Trophoblast cell (in vitro differentiated cells and primary cell): ENCODE data around the gene FCHO1.

Experiments
- DNase-seq, 2 donors: peaks; one replicate each; pipeline ENCODE4 v3.0.0-alpha.2; 2016
- H2AFZ ChIP-seq: 2 replicates; pipeline ENCODE4 v1.6.1; 2013; ENCODE audit warnings: low read length, moderate library complexity, mild to moderate bottlenecking; ENCODE audit not compliant: insufficient read depth, poor library complexity
- H2AK5ac ChIP-seq: 2 replicates; pipeline ENCODE4 v1.6.1; 2013; ENCODE audit warnings: mild to moderate bottlenecking, low read length
- H2BK120ac ChIP-seq: 2 replicates; pipeline ENCODE4 v1.6.1; 2013; ENCODE audit warnings: low read length, mild to moderate bottlenecking, moderate library complexity; ENCODE audit not compliant: insufficient read depth, poor library complexity
- H2BK12ac ChIP-seq: 2 replicates; pipeline ENCODE4 v1.6.1; 2013; ENCODE audit warnings: mild to moderate bottlenecking, low read length, moderate library complexity
- H2BK5ac ChIP-seq: 2 replicates; pipeline ENCODE4 v1.6.1; 2013; ENCODE audit warnings: low read length, low read depth, moderate library complexity, mild to moderate bottlenecking; ENCODE audit not compliant: poor library complexity
- H3K14ac ChIP-seq: 2 replicates; pipeline ENCODE4 v1.6.1; 2013; ENCODE audit warnings: mild to moderate bottlenecking, low read length
- H3K18ac ChIP-seq: 2 replicates; pipeline ENCODE4 v1.6.1; 2013; ENCODE audit warnings: mild to moderate bottlenecking, low read length
- H3K23ac ChIP-seq: 2 replicates; pipeline ENCODE4 v1.6.1; 2013; ENCODE audit warnings: low read length
- H3K27ac ChIP-seq: 2 replicates; pipeline ENCODE4 v1.5.1; 2013; ENCODE audit warnings: low read depth, mild to moderate bottlenecking, inconsistent platforms, low read length, moderate library complexity
- H3K27me3 ChIP-seq: 2 replicates; pipeline ENCODE4 v1.6.1; 2013; ENCODE audit warnings: inconsistent platforms, mild to moderate bottlenecking, low read length, moderate library complexity; ENCODE audit not compliant: insufficient read depth
- H3K36me3 ChIP-seq, 2 experiments: 1 replicate in 1 of 2; 2 replicates in 1 of 2; pipeline ENCODE4 v1.6.1; 2013; ENCODE audit warnings: low read length in 2 of 2, mild to moderate bottlenecking in 2 of 2, moderate library complexity in 1 of 2; ENCODE audit not compliant: insufficient read depth in 2 of 2, control insufficient read depth in 1 of 2
- H3K4ac ChIP-seq: 2 replicates; pipeline ENCODE4 v1.6.1; 2013; ENCODE audit warnings: low read depth, mild to moderate bottlenecking, low read length, moderate library complexity
- H3K4me1 ChIP-seq, 2 experiments: 1 replicate in 1 of 2; 2 replicates in 1 of 2; pipeline ENCODE4 v1.6.1; 2013; ENCODE audit warnings: low read length in 2 of 2, mild to moderate bottlenecking in 2 of 2, moderate library complexity in 1 of 2; ENCODE audit not compliant: insufficient read depth in 2 of 2, control insufficient read depth in 1 of 2
- H3K4me2 ChIP-seq: 2 replicates; pipeline ENCODE4 v1.6.1; 2013; ENCODE audit warnings: inconsistent platforms, mild to moderate bottlenecking, low read length, moderate library complexity
- H3K4me3 ChIP-seq: 2 replicates; pipeline ENCODE4 v1.5.1; 2013; ENCODE audit warnings: mild to moderate bottlenecking, low read depth, low read length, inconsistent platforms
- H3K79me1 ChIP-seq: one replicate; pipeline ENCODE4 v1.6.1; 2013; ENCODE audit warnings: low read length
- H3K79me2 ChIP-seq: 2 replicates; pipeline ENCODE4 v1.6.1; 2013; ENCODE audit warnings: low read length, mild to moderate bottlenecking; ENCODE audit not compliant: control insufficient read depth, insufficient read depth, poor library complexity
- H3K9ac ChIP-seq: 2 replicates; pipeline ENCODE4 v1.6.1; 2013; ENCODE audit warnings: mild to moderate bottlenecking, low read length
- H3K9me3 ChIP-seq: 2 replicates; pipeline ENCODE4 v1.6.1; 2013; ENCODE audit warnings: low read depth, mild to moderate bottlenecking, control low read depth, inconsistent platforms, low read length; ENCODE audit not compliant: insufficient read depth
- H4K12ac ChIP-seq: 2 replicates; pipeline ENCODE4 v1.6.1; 2013; ENCODE audit warnings: low read depth, mild to moderate bottlenecking, low read length, moderate library complexity
- H4K8ac ChIP-seq: 2 replicates; pipeline ENCODE4 v1.6.1; 2013; ENCODE audit warnings: low read depth, mild to moderate bottlenecking, low read length, moderate library complexity
- H4K91ac ChIP-seq: one replicate; pipeline ENCODE4 v1.6.1; 2013; ENCODE audit warnings: low read depth, mild to moderate bottlenecking, low read length, moderate library complexity
- WGBS: extraction: QIAGEN DNeasy Blood & Tissue Kit; methylation state at CpG from one replicate; pipeline ENCODE4 v1.1.7; 2013; ENCODE audit warnings: missing lambda C conversion rate; ENCODE audit not compliant: insufficient read length, insufficient coverage; ENCODE audit errors: extremely low coverage; 5-methylcytosine and 5-hydroxymethylcytosine counted together

The FCHO1 gene

GRCh38 chr19:17762505-17763229, 11.4 kb downstream of the FCHO1 start:
- no peak overlapping the region for H4K91ac ChIP-seq
- no CpG with 5 or more reads among the region's 17 CpGs for WGBS
- H2BK5ac ChIP-seq = no peak overlapping the region

GRCh38 chr19:17764348-17764747, 13.1 kb downstream of the FCHO1 start:
- Histone ChIP-seq H3K27me3 (no peaks in the 10 kb centered on the region), H3K9ac (no peak overlapping the region), H3K14ac (no peak overlapping the region), H3K4me3 (no peak overlapping the region), H4K91ac (no peak overlapping the region), H3K9me3 (peaks cover 2% of the 10 kb centered on the region), H3K79me2 (no peaks in the 10 kb centered on the region), H3K18ac (no peak overlapping the region), H2BK120ac (no peak overlapping the region), H2BK12ac (no peak overlapping the region), H3K27ac (no peak overlapping the region), H3K4me2 (no peak overlapping the region), H4K8ac (no peak overlapping the region), H3K79me1 (no peaks in the 10 kb centered on the region), H2BK5ac (no peak overlapping the region), H2AFZ (no peak overlapping the region), H4K12ac (no peak overlapping the region), H2AK5ac (no peak overlapping the region), H3K23ac (no peak overlapping the region), H3K4me1 (no peaks in the 10 kb centered on the region), H3K36me3 (no peaks in the 10 kb centered on the region), H3K4ac (no peak overlapping the region)
- no peak for DNase-seq
- no CpG with 5 or more reads among the region's 7 CpGs for WGBS

More at GRCh38 chr19:17762505-17763229, 11.4 kb downstream of the FCHO1 start:
- Histone ChIP-seq H3K4me2 (no peak overlapping the region), H4K12ac (no peak overlapping the region), H3K9ac (no peak overlapping the region), H2AFZ (no peak overlapping the region), H3K27me3 (no peaks in the 10 kb centered on the region), H3K4ac (no peak overlapping the region), H3K23ac (no peak overlapping the region), H3K4me3 (no peak overlapping the region), H2BK120ac (no peak overlapping the region), H3K4me1 (no peaks in the 10 kb centered on the region), H4K8ac (no peak overlapping the region), H2BK12ac (no peak overlapping the region), H3K79me2 (no peaks in the 10 kb centered on the region), H3K18ac (no peak overlapping the region), H3K9me3 (peaks cover 2% of the 10 kb centered on the region), H2AK5ac (no peak overlapping the region), H3K14ac (no peak overlapping the region), H3K36me3 (no peaks in the 10 kb centered on the region), H3K79me1 (no peaks in the 10 kb centered on the region), H3K27ac (no peak overlapping the region)
- peak; percentile 25 to 51 for DNase-seq

- no peak overlapping the region for H2AFZ ChIP-seq
- peak in 1 of 2 donors; percentile 18 for DNase-seq
- no peak overlapping the region for H3K18ac ChIP-seq
- H3K79me2 ChIP-seq = no peaks in the 10 kb centered on the region
- H3K14ac ChIP-seq = no peak overlapping the region
- no peak overlapping the region for H3K9ac ChIP-seq
- no peak overlapping the region for H2BK12ac ChIP-seq
- no peak overlapping the region for H3K4ac ChIP-seq
- WGBS = no CpG with 5 or more reads among the region's 12 CpGs
- H3K27ac ChIP-seq = no peak overlapping the region
- H2BK5ac ChIP-seq = no peak overlapping the region
- no peaks in the 10 kb centered on the region for H3K4me1 ChIP-seq
- H4K12ac ChIP-seq = no peak overlapping the region
- H2BK120ac ChIP-seq = no peak overlapping the region
- no peak overlapping the region for H4K91ac ChIP-seq
- H3K9me3 ChIP-seq = peaks cover 2% of the 10 kb centered on the region
- no peaks in the 10 kb centered on the region for H3K27me3 ChIP-seq
- H4K8ac ChIP-seq = no peak overlapping the region
- H3K4me3 ChIP-seq = no peak overlapping the region
- no peak overlapping the region for H2AK5ac ChIP-seq
- no peak overlapping the region for H3K4me2 ChIP-seq
- H3K79me1 ChIP-seq = no peaks in the 10 kb centered on the region
- H3K23ac ChIP-seq = no peak overlapping the region
- H3K36me3 ChIP-seq = no peaks in the 10 kb centered on the region
Measured at GRCh38 chr19:17765069-17765618, 13.9 kb downstream of the FCHO1 start.

GRCh38 chr19:17766543-17767131, 15.4 kb downstream of the FCHO1 start:
- H3K14ac ChIP-seq = no peak overlapping the region
- peaks cover 2% of the 10 kb centered on the region for H3K9me3 ChIP-seq
- H4K12ac ChIP-seq = no peak overlapping the region
- no peaks in the 10 kb centered on the region for H3K4me1 ChIP-seq
- no peak overlapping the region for H2BK120ac ChIP-seq
- DNase-seq = peak; percentile 76 to 91
- H2AFZ ChIP-seq = no peak overlapping the region
- no peaks in the 10 kb centered on the region for H3K79me1 ChIP-seq
- no peak overlapping the region for H3K23ac ChIP-seq
- H3K27ac ChIP-seq = no peak overlapping the region
- H2BK12ac ChIP-seq = no peak overlapping the region
- peak overlapping the region; percentile 44 for H4K8ac ChIP-seq
- H3K9ac ChIP-seq = no peak overlapping the region
- H3K4me3 ChIP-seq = no peak overlapping the region
- no peak overlapping the region for H2BK5ac ChIP-seq
- no CpG with 5 or more reads among the region's 29 CpGs for WGBS
- no peaks in the 10 kb centered on the region for H3K27me3 ChIP-seq
- no peak overlapping the region for H4K91ac ChIP-seq
- H3K18ac ChIP-seq = no peak overlapping the region
- no peaks in the 10 kb centered on the region for H3K79me2 ChIP-seq
- no peaks in the 10 kb centered on the region for H3K36me3 ChIP-seq
- H3K4me2 ChIP-seq = peak overlapping the region; percentile 43
- no peak overlapping the region for H2AK5ac ChIP-seq
- H3K4ac ChIP-seq = no peak overlapping the region
